Measurements from ENCODE around the gene NCF4. TPM values are rescaled to one million over a fixed set of nuclear protein-coding genes. Genes with fewer than 3 reads are reported as not detected.

The NCF4 gene
- total RNA-seq, 1 donor from 2014 or later = 2.0 TPM

- FAIRE-seq (no peak), DNase-seq (ENCODE audit: low spot score in 2 of 2) (no peak)
These were observed 31.5 kb downstream of the NCF4 start for GRCh38 chr22:36892292-36892691.

- FAIRE-seq (no peak), DNase-seq (ENCODE audit: low spot score in 2 of 2) (no peak)
These were observed 32.5 kb downstream of the NCF4 start for GRCh38 chr22:36893262-36893661.

- FAIRE-seq (no peak), DNase-seq (ENCODE audit: low spot score in 2 of 2) (no peak)
These were observed 33.5 kb downstream of the NCF4 start for GRCh38 chr22:36894266-36894665.

GRCh38 chr22:36897611-36898010 is 36.8 kb downstream of the NCF4 start:
- no peak for DNase-seq (ENCODE audit: low spot score in 2 of 2)

GRCh38 chr22:36898690-36899089 is 37.9 kb downstream of the NCF4 start:
- FAIRE-seq = no peak

More at GRCh38 chr22:36897611-36898010, 36.8 kb downstream of the NCF4 start:
- FAIRE-seq = no peak

GRCh38 chr22:36899498-36899897 is 38.7 kb downstream of the NCF4 start:
- DNase-seq (ENCODE audit: low spot score in 2 of 2) (no peak), FAIRE-seq (no peak)

More at GRCh38 chr22:36898690-36899089, 37.9 kb downstream of the NCF4 start:
- no peak for DNase-seq (ENCODE audit: low spot score in 2 of 2)

- DNase-seq (ENCODE audit: low spot score in 2 of 2) (no peak), FAIRE-seq (no peak)
These were observed 39.4 kb downstream of the NCF4 start for GRCh38 chr22:36900225-36900624.

GRCh38 chr22:36900880-36901279 is 40.1 kb downstream of the NCF4 start:
- no peak for DNase-seq (ENCODE audit: low spot score in 2 of 2)
- no peak for FAIRE-seq

GRCh38 chr22:36901411-36902142 is 40.8 kb downstream of the NCF4 start:
- DNase-seq (ENCODE audit: low spot score in 2 of 2) (no peak), FAIRE-seq (no peak)

GRCh38 chr22:36902143-36902926 is 41.5 kb downstream of the NCF4 start:
- no peak for FAIRE-seq
- DNase-seq (ENCODE audit: low spot score in 2 of 2) = no peak

- no peak for DNase-seq (ENCODE audit: low spot score in 2 of 2)
- FAIRE-seq = no peak
These were observed 43.6 kb downstream of the NCF4 start for GRCh38 chr22:36904260-36904880.

- DNase-seq (ENCODE audit: low spot score in 2 of 2) (no peak), FAIRE-seq (no peak)
These were observed 46.7 kb downstream of the NCF4 start for GRCh38 chr22:36907253-36908195.

GRCh38 chr22:36910461-36910860 is 49.7 kb downstream of the NCF4 start:
- FAIRE-seq = no peak

GRCh38 chr22:36911887-36912661 is 51.3 kb downstream of the NCF4 start:
- DNase-seq (ENCODE audit: low spot score in 2 of 2) (no peak), FAIRE-seq (no peak)

More at GRCh38 chr22:36910461-36910860, 49.7 kb downstream of the NCF4 start:
- DNase-seq (ENCODE audit: low spot score in 2 of 2) = no peak

GRCh38 chr22:36912694-36913426 is 52.1 kb downstream of the NCF4 start:
- no peak for FAIRE-seq
- no peak for DNase-seq (ENCODE audit: low spot score in 2 of 2)

GRCh38 chr22:36913427-36914389 is 52.9 kb downstream of the NCF4 start, which contains the start of gene CSF2RB:
Gene CSF2RB, plus strand, starts transcription at chr22:36913628. Its CDS starts 8,580 bp downstream, at chr22:36922208.
- FAIRE-seq (no peak), DNase-seq (ENCODE audit: low spot score in 2 of 2) (no peak)

GRCh38 chr22:36914390-36914752 is 53.6 kb downstream of the NCF4 start:
- DNase-seq (ENCODE audit: low spot score in 2 of 2) (no peak), FAIRE-seq (no peak)

Measured in frontal cortex (tissue), 4 donors.